ENCODE data around the gene RNF207. TPM values are rescaled to one million over a fixed set of nuclear protein-coding genes. Genes with fewer than 3 reads are reported as not detected.

Gene RNF207, protein sequence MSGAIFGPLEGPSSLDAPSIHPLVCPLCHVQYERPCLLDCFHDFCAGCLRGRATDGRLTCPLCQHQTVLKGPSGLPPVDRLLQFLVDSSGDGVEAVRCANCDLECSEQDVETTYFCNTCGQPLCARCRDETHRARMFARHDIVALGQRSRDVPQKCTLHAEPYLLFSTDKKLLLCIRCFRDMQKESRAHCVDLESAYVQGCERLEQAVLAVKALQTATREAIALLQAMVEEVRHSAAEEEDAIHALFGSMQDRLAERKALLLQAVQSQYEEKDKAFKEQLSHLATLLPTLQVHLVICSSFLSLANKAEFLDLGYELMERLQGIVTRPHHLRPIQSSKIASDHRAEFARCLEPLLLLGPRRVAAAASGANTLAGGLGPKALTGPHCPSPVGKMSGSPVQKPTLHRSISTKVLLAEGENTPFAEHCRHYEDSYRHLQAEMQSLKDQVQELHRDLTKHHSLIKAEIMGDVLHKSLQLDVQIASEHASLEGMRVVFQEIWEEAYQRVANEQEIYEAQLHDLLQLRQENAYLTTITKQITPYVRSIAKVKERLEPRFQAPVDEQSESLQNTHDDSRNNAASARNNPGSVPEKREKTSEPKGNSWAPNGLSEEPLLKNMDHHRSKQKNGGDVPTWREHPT
- 1 to 10 TPM; 8.6 to 8.7 TPM for total RNA-seq
- long read RNA-seq, donor 1, partial matches to known transcripts: 2 of 4 reads
- long read RNA-seq, donor 1, other reads (novel, unspliced or antisense): 1 of 4 reads
- long read RNA-seq, donor 2, partial matches to known transcripts: 1 of 6 reads
- long read RNA-seq, donor 2, other reads (novel, unspliced or antisense): 3 of 6 reads

DNA sequence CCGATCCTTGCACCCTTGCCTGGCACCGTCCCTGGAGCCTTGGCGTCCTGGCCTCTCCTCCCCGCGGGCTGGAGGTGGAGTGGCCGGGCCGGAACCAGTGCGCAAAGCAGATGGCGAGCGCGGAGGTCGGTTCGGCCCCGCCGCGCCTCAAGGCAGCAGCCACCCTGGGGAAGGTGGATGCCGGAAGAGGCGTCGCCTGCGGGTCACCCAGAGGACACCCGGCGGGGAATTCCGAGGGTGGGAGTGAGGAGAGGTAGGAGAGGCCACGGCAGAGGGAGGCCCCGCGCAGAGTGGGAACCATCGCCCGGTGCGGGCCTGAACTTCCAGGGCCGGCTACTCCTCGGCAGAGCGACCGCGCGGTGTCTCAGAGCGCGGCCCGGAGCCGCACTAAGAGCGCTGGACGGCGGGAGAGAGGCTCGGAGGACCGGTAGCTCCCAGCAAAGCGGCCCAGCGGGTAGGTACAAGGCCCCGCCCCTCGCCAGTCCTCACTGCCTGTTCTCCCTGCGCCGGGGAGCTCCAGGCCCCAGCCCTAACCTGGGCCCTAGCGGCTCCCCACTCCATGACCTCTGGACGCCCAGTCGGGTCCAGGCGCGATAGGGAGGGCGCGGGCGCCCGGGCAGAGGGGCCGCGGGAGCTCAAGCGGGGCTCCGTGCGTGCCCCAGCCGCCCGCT lies at the start of gene RNF207:
Gene RNF207, plus strand, starts transcription at position 271 of the 671 bp plus-strand sequence. CDS start 417 bp downstream, outside the sequence.
- intact Hi-C loops (cut with DNase I): loop anchor here in 1 of 2 donors (5.0 kb wide), 1 partner anchor 36 kb away; the partner anchor contains the start of gene HES3
- DNase-seq (ENCODE audit: low spot score): peak; percentile 86

DNA sequence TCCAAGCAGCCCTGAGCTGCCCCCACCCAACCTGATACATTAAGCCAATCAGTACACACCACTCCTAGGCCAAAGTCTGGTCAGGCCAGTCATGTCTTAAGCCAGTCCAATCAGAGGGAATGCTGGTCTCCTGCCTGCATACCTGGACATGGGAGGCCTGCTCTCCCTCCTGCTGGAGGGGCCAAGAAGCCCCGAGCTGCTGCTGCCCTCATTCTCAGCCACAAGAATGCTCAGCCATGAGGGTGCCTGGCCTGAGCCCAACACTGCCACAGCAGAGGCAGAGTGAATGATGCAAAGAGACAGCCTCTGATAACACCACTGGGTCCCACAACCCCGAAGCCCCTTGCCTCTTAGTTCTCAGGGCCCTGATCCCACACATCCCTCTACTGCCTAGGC lies 48.8 kb upstream of the RNF207 start:
- intact Hi-C loops (cut with DNase I): no loop called here

GRCh38 chr1:6157528-6158174 lies 48.3 kb upstream of the RNF207 start:
- intact Hi-C loops (cut with DNase I): no loop called here
- DNase-seq (ENCODE audit: low spot score): no peak

More for the DNA sequence above, 48.8 kb upstream of the RNF207 start:
- DNase-seq (ENCODE audit: low spot score): no peak

DNA sequence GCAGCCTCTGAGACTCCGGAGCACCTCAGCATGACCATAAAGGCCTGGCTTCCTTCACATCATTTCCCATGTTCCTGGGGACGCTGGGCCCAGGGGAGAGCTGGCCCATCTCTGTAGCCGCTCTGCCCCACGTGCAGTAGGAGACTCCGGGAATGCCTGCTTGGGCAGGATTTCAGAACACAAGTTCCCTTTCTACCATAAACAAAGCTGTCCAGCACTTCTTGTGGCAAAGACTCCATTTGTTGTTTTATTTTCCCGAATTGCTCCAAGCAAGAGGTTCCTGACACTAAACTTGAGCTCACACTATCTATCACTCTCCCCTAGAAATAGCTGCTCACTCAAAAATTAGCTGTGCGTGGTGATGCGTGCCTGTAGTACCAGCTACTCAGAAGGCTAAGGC lies 47.7 kb upstream of the RNF207 start:
- intact Hi-C loops (cut with DNase I): no loop called here
- DNase-seq (ENCODE audit: low spot score): no peak

DNA sequence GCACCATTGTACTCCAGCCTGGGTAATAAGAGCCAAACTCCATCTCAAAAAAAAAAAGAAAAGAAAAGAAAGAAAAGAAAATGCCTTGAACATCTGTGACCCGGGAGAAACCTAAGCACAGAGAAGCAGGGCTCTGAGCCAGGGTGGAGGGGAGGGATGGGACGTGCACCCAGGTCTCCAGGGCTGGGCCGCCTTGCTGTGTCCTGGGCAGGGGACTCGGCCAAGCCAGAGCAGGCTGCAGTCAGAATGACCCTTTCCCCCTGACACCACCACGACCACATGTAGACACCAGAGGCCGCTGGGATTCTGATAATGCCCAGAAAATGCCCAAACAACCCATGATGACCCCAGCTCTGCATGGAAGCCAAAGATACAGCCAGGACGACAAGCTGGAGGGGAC lies 43.6 kb upstream of the RNF207 start:
- intact Hi-C loops (cut with DNase I): no loop called here
- DNase-seq (ENCODE audit: low spot score): no peak

DNA sequence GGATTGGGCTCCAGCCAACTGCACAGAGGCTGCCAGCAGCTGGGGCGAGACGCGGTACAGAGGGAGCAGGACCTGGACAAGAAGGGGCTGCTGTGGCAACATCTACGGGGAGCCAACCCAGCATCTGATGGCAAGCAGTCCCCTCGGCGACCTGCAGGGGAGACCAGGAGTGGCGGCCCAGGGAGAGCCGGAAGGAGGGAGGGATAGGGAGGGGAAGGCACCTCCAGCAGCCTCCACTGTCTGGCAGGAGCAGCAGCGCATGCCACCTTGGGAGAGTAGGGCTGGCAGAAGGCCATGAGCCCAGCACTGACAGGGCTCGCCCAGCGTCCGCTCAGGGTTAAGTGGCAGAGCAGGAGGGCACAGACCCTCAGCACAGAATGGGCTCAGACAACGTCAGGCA lies 43.1 kb upstream of the RNF207 start:
- no peak for DNase-seq (ENCODE audit: low spot score)

GRCh38 chr1:6163191-6163972 lies 42.5 kb upstream of the RNF207 start:
- intact Hi-C loops (cut with DNase I): no loop called here
- no peak for DNase-seq (ENCODE audit: low spot score)

More for the DNA sequence above, 43.1 kb upstream of the RNF207 start:
- intact Hi-C loops (cut with DNase I): no loop called here

GRCh38 chr1:6163973-6164617 lies 41.8 kb upstream of the RNF207 start:
- no peak for DNase-seq (ENCODE audit: low spot score)
- intact Hi-C loops (cut with DNase I): no loop called here

DNA sequence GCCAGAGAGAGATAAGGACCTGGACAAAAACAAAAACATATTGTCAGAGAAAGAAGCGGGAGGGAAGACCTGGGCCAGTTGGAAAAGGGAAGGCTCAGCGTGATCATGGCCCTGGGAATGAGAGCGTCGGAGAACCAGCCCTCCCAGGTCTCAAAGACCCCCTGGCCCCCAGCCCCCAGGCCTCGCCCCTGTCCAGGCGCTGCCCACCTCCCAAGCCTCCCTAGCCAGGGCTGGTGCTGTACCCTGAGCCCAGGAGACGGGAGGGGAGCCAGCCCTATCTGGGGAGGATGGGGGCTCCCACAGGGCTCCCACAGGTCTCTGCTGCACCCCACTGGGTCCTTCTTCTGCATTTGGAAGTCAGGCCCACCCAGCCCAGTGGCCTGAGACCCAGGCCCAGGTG lies 40.9 kb upstream of the RNF207 start:
- intact Hi-C loops (cut with DNase I): no loop called here
- no peak for DNase-seq (ENCODE audit: low spot score)

DNA sequence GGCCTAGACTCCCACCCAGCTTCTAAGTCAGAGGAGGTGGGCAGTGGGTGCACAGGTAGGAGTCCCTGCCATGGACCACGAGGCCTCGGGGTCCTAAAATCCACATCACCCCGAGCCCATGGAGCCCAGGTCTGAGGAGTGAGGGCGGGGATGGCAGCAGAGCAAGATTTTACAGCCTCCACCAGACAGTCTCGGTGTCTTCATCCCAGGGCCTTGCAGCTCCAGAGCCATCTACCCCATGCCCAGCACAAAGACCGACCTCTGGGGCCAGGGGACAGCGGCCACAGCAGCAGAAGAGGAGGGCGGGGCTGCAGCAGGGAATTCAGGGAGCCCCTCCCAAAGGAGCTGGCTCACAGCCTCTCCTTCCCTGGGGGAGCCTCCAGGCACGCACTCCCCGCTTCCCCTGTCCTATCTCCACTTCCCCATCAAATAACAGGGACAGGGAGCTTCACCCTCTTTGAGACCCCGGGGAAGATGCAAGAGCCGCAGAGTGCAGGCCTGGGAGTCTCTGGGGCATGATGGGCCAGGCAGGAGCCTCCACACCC lies 40.4 kb upstream of the RNF207 start:
- DNase-seq (ENCODE audit: low spot score): no peak
- intact Hi-C loops (cut with DNase I): no loop called here

GRCh38 chr1:6166221-6166620 lies 39.7 kb upstream of the RNF207 start:
- no peak for DNase-seq (ENCODE audit: low spot score)
- intact Hi-C loops (cut with DNase I): no loop called here

GRCh38 chr1:6166655-6167390 lies 39.1 kb upstream of the RNF207 start:
- intact Hi-C loops (cut with DNase I): no loop called here
- no peak for DNase-seq (ENCODE audit: low spot score)

DNA sequence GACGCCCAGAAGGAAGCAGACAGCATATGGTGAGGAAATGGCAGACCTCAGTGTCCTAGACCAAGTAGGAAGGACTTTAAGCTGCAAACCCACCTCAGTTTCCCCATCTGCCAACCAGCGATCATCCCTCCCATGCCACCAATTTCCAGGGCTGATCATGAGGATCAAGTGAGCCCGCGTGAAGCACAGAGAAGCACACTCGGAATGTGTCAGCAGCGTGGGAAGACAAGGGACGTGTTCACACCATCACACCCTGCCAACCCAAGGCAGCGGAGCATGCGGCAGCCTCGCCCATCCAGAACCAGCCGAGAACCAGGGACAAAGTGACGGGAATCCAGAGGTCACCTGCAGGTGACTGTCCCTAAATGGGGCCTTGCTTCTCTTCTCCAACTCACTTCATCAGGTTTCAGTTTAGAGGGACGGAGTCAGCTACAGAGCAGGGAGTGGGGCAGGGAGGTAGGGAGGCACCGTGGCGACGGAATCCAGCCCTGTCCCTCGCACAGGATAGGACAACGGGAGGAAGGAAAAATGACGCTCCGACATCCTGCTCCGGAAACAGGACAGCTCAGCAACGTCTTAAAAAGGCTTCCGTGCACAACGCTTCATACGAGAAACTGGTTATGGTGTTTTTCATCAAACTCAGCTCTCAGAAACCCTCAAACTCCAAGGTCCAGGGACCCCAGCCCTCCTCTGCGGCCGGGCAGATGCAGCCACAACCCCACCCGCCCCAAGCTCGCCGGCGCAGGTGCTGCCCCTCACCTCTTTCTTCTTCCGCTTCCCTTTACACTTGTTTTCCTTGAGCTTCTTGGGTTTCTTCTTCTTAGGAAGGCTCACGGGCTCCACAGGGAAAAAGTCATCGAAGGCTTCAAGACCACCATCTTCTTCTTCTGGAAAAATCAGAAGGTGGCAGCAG lies 38.3 kb upstream of the RNF207 start:
- intact Hi-C loops (cut with DNase I): loop anchor here in 1 of 2 donors (1.0 kb wide), 1 partner anchor 50 kb away; no protein-coding TSS in a partner anchor
- DNase-seq (ENCODE audit: low spot score): no peak

- intact Hi-C loops (cut with DNase I): loop anchor here in 1 of 2 donors (1.0 kb wide), 1 partner anchor 48 kb away; no protein-coding TSS in a partner anchor
- DNase-seq (ENCODE audit: low spot score): no peak
Observed at GRCh38 chr1:6168947-6169586, 36.9 kb upstream of the RNF207 start.

DNA sequence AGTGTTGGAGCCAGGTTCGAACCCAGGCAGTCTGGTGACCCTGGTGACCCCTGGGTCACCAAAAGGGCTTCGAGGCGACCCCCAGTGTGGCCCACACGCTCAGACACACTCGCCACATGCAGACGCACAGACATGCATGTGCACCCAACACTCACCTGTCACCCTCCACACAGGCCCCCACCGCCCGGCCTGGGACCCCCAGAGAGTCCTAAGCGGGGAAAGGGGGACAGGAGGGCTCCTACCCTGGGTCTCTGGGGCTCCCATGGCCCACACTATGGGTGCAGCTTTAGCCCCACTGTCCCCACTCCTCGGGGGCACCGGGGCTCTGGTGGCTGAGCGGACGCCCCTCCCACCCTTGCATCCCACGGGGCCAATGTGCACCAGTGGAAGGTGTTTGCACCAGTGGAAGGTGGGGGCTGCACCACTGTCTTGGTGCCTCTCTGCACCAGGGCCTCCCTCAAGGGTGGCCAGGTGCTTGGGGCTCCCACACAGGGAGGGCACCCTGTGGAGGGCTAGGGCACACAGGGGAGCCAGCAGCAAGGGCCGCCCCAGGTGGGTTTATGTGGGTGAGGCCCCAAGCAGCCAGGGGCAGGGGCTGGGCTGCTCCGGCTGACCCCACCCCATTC lies 35.7 kb upstream of the RNF207 start:
- DNase-seq (ENCODE audit: low spot score): no peak
- intact Hi-C loops (cut with DNase I): no loop called here

Measured in posterior vena cava (tissue), 2 donors.